GM21447 (cell line): ENCODE measurements around the gene TTLL5.
"Not testable (repeated sequence)": the region's sequence is repeated elsewhere in the genome, so short reads cannot be mapped to it uniquely, and the experiment has no call there.

Experiments used
- ATAC-seq: cut with Tn5 transposase; IDR thresholded peaks from one replicate; pipeline ENCODE4 v1.9.1; 2021; ENCODE audit not compliant: unreplicated experiment

The TTLL5 gene

DNA sequence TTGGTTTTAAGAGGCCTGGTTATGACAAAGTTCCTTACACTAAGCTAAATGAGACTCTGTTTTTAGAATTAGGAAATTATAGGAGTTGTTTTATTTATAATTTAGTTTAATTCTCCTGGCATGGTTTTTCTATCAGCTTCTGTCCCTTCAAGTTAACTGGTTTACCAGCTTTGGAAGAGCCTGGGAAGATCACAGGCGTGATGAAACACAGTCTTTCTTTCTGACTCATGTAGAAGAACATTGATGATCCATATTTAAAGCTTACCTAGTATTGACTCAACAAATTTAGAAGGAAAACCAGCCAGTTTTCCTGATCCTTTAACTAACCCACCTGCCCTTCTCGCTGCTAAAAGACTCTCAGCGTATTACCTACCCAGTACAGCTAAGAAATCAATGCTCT lies 165.6 kb downstream of the TTLL5 start:
- ATAC-seq, result no peak

DNA sequence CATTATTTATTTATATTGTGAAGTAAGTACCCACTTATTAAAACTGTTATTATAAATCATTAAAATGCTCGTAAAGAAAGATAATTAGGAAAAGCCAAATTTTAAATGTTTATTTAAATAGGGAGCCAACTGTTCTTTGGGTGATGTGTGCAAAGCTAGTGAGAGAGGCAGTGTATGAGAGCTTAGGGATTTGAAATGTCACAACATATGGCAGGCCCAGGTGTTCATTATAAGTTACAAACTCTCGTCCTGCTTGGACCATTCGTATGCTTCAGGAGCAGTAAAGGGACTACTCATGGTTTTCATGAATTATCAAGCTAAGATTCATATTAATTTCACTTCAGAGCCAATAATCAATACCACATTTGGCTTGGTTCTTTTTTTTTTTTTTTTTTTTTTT lies 166.3 kb downstream of the TTLL5 start:
- no peak for ATAC-seq

DNA sequence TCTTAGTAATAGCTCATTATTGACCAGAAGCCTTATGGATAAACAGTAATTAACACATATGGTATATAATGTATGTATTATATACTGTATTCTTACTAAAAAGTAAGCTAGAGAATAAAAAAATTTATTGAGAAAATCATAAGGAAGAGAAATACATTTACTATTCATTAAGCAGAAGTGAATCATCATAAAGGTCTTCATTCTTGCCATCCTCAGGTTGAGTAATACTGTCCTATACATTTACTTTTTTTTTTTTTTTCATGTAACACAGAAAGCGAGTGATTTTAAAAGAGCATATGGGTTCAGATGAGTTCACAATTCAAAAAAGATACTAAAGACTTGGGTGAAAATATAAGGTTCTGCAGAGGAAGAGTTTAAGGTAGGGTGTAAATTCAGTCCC lies 168.3 kb downstream of the TTLL5 start:
- no peak for ATAC-seq

DNA sequence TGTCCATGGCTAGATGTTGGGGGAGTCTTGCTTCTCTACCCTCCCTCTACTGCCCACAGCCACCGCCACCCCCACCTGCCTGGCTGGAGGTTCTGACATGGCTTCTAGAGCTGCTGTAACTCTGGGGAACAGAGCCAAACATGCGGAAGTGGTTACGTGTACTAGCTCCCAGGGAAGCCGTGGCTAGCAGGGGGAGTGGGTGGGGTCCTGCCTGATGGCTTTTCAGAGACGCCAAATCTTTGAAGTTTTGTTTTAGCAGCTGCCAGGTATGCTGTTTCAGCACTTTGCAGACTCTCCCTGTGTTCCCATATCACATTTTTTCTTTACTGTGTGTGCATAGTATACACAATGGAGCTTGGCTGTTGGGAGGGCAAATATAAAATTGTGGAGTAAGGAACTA lies 170.4 kb downstream of the TTLL5 start:
- ATAC-seq, result no peak

GRCh38 chr14:75831952-75832351 lies 170.9 kb downstream of the TTLL5 start:
- no peak for ATAC-seq

DNA sequence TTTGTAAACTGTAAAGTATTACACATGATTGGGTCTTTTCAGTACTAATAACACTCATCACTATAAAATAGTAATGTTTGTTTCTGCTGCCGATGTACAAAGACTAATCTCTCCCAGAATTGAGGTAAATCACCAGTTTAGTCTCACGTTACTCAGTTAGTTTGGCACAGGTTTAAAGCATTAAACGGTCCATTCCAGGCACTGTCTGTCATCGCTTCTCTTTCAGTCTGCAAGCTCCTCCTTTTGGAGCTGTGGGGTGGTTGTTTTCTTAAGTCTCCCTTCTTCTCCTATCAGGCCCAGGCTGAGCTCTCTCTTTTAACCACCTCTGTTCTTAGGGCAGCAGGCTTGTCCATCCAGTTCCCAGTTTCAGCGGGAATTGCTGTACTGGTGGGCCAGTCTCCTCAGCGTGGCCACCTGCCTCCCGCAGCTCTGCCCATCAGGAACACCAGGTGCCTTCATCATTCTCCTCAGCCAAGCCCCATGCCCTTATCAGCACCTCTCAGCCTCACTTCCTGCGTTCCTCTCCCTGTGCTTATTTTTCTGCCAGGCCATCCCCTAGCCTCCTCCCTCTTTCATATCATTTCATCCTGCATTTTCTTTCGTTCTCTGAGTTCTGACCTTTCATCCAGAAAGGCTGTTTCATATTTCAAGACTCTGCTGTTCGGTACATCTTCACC lies 171.7 kb downstream of the TTLL5 start:
- no peak for ATAC-seq

DNA sequence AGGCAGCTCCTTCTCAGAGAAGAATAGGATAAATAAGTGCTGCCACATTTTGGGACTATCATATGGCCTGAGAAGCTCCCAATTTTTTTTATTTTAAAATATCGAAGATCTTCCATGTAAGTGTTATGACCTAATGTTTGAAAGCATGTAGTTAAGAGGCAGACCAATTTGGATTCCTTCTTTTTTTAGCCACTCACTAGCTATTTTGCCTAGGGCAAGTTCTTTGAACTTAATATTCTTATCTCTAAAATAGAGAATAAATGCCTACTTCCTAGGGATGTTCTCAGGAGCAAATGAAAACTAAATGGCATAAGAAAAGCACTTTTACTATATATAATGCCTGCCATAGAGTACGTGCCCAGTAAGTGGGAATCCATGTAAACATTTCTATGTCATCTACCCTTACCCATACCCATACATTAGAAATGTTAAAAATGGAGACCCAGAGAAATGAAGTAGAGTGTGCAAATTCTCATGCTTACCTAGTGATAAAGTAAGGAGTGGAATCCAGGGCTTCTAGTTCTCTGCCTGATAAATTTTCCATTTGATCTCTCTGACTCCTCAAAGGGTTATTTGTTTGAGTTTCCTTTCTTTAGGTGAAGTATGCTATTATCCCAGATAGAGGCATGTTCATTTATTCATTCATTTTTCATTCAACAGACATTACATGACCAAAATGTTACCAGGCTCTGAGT lies 172.4 kb downstream of the TTLL5 start:
- no peak for ATAC-seq

DNA sequence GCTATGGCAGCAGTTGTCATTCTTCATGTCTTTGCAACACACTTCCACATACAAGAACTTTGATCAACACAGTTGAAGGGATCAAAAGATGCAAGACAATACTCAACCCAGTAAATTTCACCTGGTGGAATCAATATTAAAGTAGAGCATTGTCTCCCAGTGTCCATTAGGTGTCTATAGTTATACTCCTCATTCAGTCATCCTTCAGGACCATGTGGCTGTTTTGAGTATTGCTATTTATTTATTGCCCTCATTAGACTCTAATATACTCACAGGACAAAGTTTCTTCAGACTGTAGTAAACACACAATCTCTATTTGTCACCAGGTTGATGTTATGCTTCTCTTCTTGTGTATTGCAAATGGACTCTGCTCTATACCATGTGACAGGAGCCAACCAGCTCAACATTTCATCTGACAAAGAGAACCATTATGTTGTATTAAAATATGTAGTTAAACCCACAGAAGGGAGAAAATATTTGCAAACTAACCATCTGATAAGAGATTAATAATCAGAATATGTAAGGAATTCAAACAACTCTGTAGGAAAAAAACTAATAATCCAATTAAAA lies 174.2 kb downstream of the TTLL5 start:
- ATAC-seq, result no peak

DNA sequence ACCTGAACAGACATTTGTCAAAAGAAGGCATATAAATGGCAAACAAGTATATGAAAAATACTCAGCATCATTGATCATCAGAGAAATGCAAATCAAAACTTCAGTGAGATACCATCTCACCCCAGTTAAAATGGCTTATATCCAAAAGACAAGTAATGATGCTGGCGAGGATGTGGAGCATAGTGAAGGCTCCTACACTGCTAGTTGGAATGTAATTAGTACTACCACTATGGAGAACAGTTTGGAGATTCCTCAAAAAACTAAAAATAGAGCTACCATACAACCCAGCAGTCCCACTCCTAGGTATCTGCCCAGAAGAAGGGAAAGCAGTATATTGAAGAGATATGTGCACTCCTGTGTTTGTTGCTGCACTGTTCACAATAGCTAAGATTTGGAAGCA lies 174.7 kb downstream of the TTLL5 start:
- no peak for ATAC-seq

DNA sequence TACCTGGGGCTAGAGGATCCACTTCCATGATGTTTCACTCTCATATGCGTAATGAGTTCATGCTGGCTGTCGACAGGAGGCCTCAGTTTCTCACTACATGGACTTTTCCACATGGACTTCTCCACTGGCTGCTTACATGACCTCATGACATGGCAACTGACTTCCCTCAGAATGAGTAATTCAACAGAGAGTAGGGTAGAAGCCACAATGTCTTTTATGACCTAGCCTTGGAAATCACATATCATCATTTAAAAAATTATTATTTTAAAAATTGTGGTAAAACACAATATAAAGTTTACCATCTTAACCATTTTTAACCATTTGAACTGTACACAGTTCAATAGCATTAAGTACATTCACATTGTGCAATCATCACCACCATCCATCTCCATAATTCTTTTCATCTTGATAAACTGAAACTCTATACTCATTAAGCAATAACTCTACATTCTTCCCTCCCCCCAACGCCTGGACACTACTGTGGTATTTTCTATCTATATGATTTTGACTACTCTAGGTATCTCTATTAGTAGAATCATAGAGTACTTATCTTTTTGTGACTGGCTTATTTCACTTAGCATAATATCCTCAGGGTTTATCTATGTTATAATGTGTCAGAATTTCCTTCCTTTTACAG lies 176.2 kb downstream of the TTLL5 start:
- ATAC-seq, result no peak

- ATAC-seq, result no peak
Observed at GRCh38 chr14:75840911-75841310, 179.9 kb downstream of the TTLL5 start.

- ATAC-seq, result no peak
Observed at GRCh38 chr14:75842551-75842950, 181.5 kb downstream of the TTLL5 start.

- ATAC-seq, result no peak
Observed at GRCh38 chr14:75844486-75844885, 183.4 kb downstream of the TTLL5 start.

GRCh38 chr14:75845136-75845804 lies 184.2 kb downstream of the TTLL5 start:
- ATAC-seq, result no peak

GRCh38 chr14:75846694-75847093 lies 185.6 kb downstream of the TTLL5 start:
- ATAC-seq, result not testable (repeated sequence)

- no peak for ATAC-seq
Observed at GRCh38 chr14:75847584-75847983, 186.5 kb downstream of the TTLL5 start.

DNA sequence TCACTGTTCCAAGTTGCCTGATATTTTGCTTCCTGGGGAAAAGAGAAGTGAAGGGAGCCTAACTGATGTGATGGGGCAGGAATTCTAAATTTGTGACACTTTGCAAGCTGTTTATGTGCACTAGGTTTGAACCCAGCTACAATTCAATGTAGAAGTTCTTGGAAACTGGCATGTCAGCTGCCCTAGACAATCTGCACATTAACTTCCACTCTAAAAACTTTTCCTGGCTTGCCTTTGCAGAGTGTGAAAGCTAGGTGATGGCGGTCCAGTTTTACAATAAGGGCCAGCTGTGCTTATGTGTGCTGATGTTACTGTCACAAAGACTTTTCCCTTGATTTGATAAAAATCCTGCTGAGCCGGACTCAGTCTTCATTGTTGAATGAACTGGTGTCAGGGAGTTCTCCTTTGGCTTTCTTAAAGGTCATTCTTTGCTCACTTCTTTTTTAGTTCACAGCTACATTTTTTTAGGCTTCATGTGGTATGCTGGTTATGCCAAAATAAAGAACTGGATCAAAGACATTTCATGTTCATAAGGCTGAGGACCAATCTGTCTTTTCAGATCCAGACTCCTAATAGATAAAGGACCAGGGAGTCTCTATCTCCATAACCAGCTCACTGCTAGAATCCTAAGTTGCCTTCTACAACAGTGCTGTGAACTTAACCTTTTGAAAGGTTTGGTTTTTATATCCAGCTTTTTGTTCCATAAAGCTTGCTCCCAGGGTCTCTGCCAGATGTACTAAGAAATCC lies 187.3 kb downstream of the TTLL5 start:
- ATAC-seq, result no peak

- no peak for ATAC-seq
Observed at GRCh38 chr14:75849300-75849895, 188.4 kb downstream of the TTLL5 start.

DNA sequence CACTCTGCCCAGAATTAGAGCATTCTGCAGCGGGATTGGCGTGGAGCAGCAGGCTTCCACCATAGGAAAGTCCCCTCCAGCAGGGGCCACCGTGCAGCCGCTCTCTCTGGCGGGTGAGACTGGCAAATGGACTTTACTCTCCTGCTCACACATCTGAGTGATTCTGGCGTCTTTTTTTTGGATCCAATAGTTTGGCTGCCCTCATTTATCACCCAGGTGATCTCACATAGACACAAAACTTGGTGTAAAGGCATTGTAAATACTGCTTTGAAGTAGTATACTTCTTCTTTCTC lies 190.5 kb downstream of the TTLL5 start:
- no peak for ATAC-seq

DNA sequence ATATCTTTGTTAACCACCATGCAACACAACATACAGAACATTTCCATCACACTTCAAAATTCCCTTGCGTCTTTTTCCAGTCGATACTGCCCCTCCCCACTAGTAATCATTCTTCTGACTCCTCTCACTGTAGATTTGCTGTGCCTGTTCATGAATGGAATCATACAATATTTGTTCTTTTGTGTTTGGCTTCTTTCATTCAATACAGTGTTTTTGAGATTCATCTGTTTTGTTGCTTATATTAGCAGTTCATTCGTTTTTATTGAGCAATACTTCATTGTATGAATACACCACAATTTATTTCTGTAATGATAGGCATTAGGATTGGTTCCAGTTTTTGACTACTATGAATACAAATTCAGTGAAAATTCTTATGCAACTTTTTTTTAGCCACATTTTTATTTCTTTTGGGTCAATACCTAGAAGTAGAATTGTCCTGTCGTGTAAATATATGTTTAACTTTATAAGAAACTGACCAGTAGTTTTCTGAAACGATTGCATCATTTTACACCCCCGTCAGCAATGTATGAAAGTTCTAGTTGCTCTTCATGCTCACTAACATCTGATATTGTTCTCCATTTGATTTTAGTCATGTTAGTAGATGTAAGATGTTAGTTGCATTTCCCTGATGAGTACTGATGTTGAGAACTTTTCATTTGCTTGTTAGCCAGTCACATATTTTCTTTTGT lies 193.2 kb downstream of the TTLL5 start:
- ATAC-seq, result no peak
